GM18526 (cell line): Measurements from ENCODE around the gene EYA2.

Experiments
- POLR2A ChIP-seq: IDR thresholded peaks from 3 replicates; pipeline ENCODE4 v1.6.1; 2011; ENCODE audit not compliant: insufficient read length; ENCODE audit errors: extremely low read depth

Gene EYA2

DNA sequence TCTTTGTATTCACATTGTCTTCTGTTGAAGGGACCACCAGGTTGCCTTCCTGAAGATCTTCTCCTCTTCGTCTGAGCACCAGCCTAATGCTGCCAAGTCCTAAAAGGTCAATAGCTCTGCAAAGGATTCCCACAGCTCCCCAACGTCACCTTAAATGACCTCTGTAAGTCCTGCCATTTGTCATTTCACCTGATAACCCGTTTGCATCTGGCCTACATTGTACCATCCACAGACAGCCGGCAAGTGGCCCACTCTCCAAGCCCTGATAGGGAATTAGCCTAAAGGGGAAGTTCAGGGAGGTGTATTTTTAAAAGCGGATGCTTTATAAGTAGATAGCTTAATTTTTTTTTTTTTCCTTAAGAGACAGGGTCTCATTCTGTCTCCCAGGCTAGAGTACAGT lies 334.0 kb downstream of the EYA2 start:
- TF ChIP-seq POLR2A = no peak

DNA sequence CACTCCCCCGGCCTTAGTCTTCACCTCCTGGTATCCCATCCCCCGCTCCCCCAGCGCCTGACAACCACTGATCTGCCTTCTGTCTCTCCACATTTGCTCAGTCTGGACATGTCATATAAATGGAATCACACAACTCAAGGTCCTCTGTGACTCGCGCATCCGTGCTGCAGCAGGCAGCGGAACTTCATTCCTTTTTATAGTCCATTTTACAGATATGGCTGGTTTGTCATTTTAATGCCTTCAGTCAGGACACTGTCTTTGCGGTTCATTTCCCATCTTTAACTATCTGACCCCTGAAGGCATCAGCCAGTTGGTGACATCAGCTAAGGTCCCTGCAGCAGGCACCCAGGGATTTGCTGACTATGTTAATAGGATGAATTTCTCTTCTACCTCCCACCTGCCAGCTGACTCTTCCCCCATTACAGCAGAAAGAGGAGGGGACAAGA lies 336.2 kb downstream of the EYA2 start:
- TF ChIP-seq POLR2A = no peak

DNA sequence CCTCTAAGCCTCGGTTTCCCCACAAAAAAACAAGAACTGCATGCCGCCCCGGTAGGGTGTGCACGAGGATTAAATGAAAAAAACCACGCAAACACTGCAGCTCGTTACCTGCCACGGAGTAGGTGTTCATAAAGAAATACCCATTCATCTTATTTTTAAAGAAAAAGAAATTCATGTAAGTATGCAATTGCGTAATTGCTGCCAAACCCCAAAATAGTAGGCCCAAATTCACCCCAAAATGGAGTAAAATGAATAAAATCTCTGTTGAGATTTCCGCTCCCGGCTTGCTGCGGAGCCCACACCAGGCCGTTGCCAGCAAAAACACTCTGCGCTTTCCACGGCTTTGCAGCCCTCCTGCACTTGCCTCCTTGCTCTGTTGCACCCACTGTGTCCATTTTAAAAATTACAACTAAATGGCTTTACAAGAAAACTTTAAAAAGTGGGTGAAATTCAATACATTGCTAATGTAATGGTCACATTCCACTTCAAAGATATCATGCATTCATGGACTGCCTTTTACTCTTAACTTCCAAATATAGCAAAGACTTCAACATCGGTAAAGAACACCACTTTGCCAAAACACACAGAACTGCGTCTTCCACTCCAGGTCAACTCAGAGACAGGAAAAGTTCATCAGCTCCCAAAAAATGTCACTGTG lies 336.9 kb downstream of the EYA2 start:
- TF ChIP-seq POLR2A = no peak

DNA sequence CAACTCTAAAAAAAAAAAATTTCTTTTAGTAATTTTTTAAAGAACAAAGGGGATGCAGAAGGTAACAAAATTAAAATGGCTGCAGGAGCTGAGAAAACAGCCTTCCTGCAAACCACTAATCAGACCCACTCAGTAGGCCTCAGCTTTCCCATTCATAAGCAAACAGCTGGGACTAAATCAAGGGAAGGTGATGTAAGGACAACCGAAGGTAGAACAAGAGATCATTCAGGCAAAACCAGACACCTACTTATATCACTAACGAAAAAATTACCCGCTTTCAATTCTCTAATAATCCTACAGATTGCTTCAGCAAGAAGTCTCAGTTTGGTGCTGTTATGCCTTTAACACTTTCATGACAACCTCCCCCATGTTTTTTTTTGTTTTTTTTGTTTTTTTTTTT lies 337.9 kb downstream of the EYA2 start:
- TF ChIP-seq POLR2A = no peak

DNA sequence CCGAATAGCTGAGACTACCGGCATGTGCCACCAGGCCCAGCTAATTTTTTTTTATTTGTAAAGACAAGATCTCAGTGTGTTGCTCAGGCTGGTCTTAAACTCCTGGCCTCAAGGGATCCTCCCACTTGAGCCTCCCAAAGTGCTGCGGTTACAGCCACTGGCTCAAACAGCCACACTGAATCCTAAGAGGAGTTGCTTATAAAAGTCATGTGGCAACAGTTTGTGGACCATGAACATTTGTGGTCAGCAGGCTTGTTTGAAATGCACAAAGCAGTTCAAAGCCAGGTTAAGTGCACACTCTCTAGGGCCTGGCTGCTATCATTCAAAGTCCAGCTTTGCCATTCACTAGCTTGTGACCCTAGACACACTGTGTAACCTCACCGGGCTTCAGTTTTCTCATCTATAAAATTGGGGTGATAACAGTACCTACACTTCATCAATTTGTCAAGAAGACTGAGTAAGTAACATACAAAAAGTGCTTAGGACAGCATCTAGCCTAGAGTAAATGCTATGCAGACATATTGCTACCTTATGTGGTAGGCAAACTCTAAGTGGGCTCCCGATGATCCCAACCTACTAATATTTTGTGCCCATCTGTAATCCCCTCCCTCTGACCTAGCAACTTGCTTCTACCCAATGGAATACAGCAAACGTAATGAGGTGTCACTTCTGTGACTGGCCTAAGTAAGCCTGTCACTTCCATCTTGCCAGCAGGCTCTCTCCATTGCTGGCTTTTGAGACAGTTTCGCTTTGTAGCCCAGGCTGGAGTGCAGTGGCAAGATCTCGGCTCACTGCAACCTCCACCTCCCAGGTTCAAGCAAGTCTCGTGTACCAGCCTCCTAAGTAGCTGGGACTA lies 338.9 kb downstream of the EYA2 start:
- TF ChIP-seq POLR2A = no peak

DNA sequence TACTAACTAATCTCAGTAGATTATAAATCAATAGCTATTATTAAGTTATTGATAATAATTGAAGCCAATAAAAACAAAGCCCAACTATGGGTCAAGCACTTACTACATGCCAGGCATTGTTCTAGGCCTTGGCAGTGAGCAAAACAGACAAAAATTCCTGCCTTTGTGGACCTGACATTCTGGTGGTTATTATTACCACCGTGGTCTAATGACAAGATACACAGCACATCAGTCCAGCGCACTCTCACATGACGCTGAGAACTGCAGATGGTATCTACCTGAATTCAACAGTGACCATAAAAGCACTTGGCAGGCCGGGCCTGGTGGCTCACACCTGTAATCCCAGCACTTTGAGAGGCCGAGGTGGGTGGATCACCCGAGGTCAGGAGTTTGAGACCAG lies 340.5 kb downstream of the EYA2 start:
- no peak for TF ChIP-seq POLR2A

DNA sequence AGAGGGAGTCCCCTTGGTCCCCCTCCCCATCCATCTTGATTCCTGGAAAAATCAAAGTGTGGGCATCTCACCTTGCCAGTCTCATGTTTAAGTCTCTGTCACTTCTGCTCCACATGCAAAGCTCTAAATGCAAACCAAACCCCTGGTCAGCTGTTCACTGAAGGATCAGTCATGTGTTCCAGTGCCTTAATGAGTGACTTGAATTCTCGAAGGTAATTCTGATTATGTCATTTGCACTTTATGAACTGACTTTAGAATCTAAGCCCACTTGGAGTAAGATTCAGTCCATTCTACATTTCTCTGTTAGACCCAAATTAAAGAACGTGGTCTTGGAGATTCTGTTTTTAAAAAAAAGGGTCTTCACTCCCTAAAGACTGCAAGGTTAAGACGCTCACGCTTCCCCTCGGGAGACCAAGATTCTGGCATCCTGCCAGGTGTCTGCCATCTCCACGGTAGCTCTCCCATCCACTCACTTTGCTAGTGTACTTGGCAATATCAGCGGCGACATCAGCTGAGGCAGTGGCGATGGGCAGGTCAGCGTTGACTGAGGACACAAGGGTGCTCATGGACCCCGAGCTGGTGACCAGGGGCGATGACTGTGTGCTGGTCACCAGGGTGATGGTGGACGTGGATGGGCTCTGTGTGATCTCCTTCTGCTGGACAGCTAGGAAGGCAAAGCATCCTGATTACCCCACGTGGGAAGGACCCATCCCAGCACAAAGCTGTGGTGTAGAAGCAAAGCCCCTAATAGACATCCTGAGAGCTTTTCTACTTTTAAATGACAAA lies 341.4 kb downstream of the EYA2 start:
- no peak for TF ChIP-seq POLR2A

DNA sequence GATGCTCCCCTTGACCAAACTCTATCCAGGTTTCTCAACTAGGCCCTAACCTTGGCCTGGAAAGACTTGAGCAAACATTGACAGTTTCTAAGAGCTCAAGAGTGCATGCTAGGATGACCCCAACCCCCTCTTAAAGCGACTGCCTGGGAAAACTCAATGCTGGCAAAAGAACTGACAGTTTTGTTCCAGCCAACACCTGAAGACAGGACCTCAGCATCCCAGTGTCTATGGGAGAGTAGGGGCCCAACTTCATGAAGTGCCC lies 341.9 kb downstream of the EYA2 start:
- TF ChIP-seq POLR2A = no peak

DNA sequence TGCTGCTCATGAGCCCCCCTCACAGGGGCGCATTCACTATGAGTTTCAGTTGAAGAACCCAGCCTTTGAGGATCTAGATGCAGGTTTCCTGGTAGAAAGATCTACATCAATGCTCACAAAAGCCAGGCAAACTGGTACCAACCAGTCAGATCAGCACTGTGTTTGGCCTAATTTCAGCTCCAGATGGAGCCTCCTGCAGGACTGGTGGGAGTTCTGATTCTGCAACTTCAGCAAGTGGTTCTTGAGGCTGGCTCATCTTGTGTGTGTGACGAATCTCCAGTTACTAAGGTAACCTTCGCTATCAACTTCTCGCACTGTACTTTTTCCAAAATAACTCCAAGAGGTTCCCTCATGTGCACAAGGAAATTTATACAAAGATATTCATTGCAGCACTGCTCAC lies 343.1 kb downstream of the EYA2 start:
- no peak for TF ChIP-seq POLR2A
